PC-3 (cell line): ENCODE data around the gene ARAF. TPM values are rescaled to one million over a fixed set of nuclear protein-coding genes. Genes with fewer than 3 reads are reported as not detected.
A peak's percentile ranks its signal among the peaks of the same experiment; 100 is the strongest.
"Not testable (repeated sequence)": the region's sequence is repeated elsewhere in the genome, so short reads cannot be mapped to it uniquely, and the experiment has no call there.

Experiments
- ATAC-seq: fragments of 200-7000 bp; cut with Tn5 transposase; 2 replicates; pipeline ENCODE4 v1.9.1; 2020; ENCODE audit warnings: mild to moderate bottlenecking, moderate library complexity
- Bru-seq: library from RNA; stranded (reverse); fragments of 400-500 nt; gene quantifications from one replicate; lab custom pipeline; 2021; lab: Mats Ljungman, UMichigan
- BruChase-seq, 2 experiments: library from RNA; stranded (reverse); fragments of 400-500 nt; gene quantifications; one replicate each; lab custom pipeline; 2021; lab: Mats Ljungman, UMichigan
- BruUV-seq: library from RNA; stranded (reverse); fragments of 400-500 nt; replicated peaks from 2 replicates; lab custom pipeline; 2021; lab: Mats Ljungman, UMichigan
- CTCF ChIA-PET: fragments of 300-600 bp; sonication (Branson Sonifier 250); formaldehyde crosslinking; loops from one replicate; lab custom pipeline; 2022; ENCODE audit warnings: antibody characterized with exemption; lab: Charles Lee
- POLR2A ChIA-PET: fragments of 300-600 bp; sonication (Branson Sonifier 250); formaldehyde crosslinking; loops from one replicate; lab custom pipeline; 2022; ENCODE audit warnings: antibody characterized with exemption; ENCODE audit not compliant: unreplicated experiment; lab: Charles Lee
- DNase-seq: peaks from one replicate; pipeline ENCODE4 v3.0.0-alpha.2; 2015
- H2AFZ ChIP-seq: fragments of 300-600 bp; sonication (generic); 2 replicates; pipeline ENCODE4 v1.6.0; 2016; ENCODE audit warnings: antibody characterized with exemption, low read length
- H3F3A ChIP-seq: fragments of 300-600 bp; sonication (generic); one replicate; pipeline ENCODE4 v1.6.0; 2017; ENCODE audit warnings: antibody characterized with exemption, low read length, control low read depth, mild to moderate bottlenecking; ENCODE audit not compliant: unreplicated experiment
- H3K27ac ChIP-seq: fragments of 300-600 bp; sonication (generic); 2 replicates; pipeline ENCODE4 v1.5.1; 2016; ENCODE audit warnings: mild to moderate bottlenecking, low read length
- H3K27me3 ChIP-seq: fragments of 300-600 bp; sonication (generic); 2 replicates; pipeline ENCODE4 v1.6.1; 2016; ENCODE audit warnings: low read length, mixed read lengths
- H3K36me3 ChIP-seq: fragments of 300-600 bp; sonication (generic); 2 replicates; pipeline ENCODE4 v1.6.1; 2016; ENCODE audit warnings: low read depth, mixed run types, low read length, mixed read lengths
- H3K4me1 ChIP-seq: fragments of 300-600 bp; sonication (generic); 2 replicates; pipeline ENCODE4 v1.5.1; 2016; ENCODE audit warnings: low read length; ENCODE audit not compliant: insufficient read depth
- H3K4me2 ChIP-seq: fragments of 300-600 bp; sonication (generic); 2 replicates; pipeline ENCODE4 v1.6.0; 2016; ENCODE audit warnings: low read length
- H3K4me3 ChIP-seq: fragments of 300-600 bp; sonication (generic); 2 replicates; pipeline ENCODE4 v1.5.1; 2016; ENCODE audit warnings: mild to moderate bottlenecking, low read length, mixed read lengths
- H3K79me2 ChIP-seq: fragments of 300-600 bp; sonication (generic); 2 replicates; pipeline ENCODE4 v1.6.1; 2017; ENCODE audit warnings: low read length, mixed read lengths
- H3K9ac ChIP-seq: fragments of 300-600 bp; sonication (generic); 2 replicates; pipeline ENCODE4 v1.6.0; 2016; ENCODE audit warnings: mild to moderate bottlenecking, low read length
- H3K9me2 ChIP-seq: fragments of 300-600 bp; sonication (generic); replicated peaks from 2 replicates; pipeline ENCODE4 v1.6.1; 2016; ENCODE audit warnings: mixed run types, low read length, mixed read lengths
- H3K9me3 ChIP-seq: fragments of 300-600 bp; sonication (generic); 2 replicates; pipeline ENCODE4 v1.6.1; 2016; ENCODE audit warnings: low read length, mixed read lengths
- H4K20me1 ChIP-seq: fragments of 300-600 bp; sonication (generic); 2 replicates; pipeline ENCODE4 v1.6.1; 2016; ENCODE audit warnings: low read length, mixed read lengths
- EZH2 ChIP-seq: fragments of 300-600 bp; sonication (generic); IDR thresholded peaks from one replicate; pipeline ENCODE4 v1.6.1; 2017; ENCODE audit warnings: antibody characterized with exemption, mild to moderate bottlenecking, low read length; ENCODE audit not compliant: unreplicated experiment
- EZH2phosphoT487 ChIP-seq: fragments of 300-600 bp; sonication (generic); IDR thresholded peaks from 2 replicates; pipeline ENCODE4 v1.6.1; 2018; ENCODE audit warnings: mild to moderate bottlenecking, antibody characterized with exemption, low read length, borderline replicate concordance
- intact Hi-C: fragments of 100-400 bp; cut with micrococcal nuclease; formaldehyde crosslinking; loops from 2 replicates; pipeline ENCODE4 v1.9.0; 2023
- long read RNA-seq: library from polyadenylated mRNA; unstranded; transcript quantifications from one replicate; pipeline ENCODE4 v2.0.0, GENCODE V29; 2021; ENCODE audit not compliant: unreplicated experiment
- total RNA-seq: library from RNA; depleted of rRNA; stranded (reverse); fragments of >200 nt; gene quantifications from 2 replicates; pipeline ENCODE4 v1.2.3, GENCODE V29; 2014; rRNA removed
- TF ChIP-seq, protein P1 (sequence below): fragments of 300-600 bp; sonication (generic); conservative IDR thresholded peaks from 2 replicates; pipeline ENCODE4 v1.5.1; 2017; ENCODE audit warnings: antibody characterized with exemption, low read depth, mild to moderate bottlenecking, low read length

ARAF gene
- total RNA-seq: 52.6 and 77.1 TPM in 2 replicates
- Bru-seq, nascent RNA: percentile 87 among the genes with signal in this experiment
- percentile 93 among the genes with signal in this experiment for BruChase-seq, experiment 1, labeled RNA remaining after a 6-hour chase
- percentile 89 among the genes with signal in this experiment for BruChase-seq, experiment 2, labeled RNA remaining after a 2-hour chase
- long read RNA-seq, transcript ARAF-203 (16 exons, 2,458 nt): major isoform, 67 of 147 reads
- long read RNA-seq, transcript ARAF-202 (6 exons, 1,271 nt): minor isoform, 5 of 147 reads
- long read RNA-seq, partial matches to known transcripts: 59 of 147 reads
- long read RNA-seq, other reads (novel, unspliced or antisense): 15 of 147 reads

DNA sequence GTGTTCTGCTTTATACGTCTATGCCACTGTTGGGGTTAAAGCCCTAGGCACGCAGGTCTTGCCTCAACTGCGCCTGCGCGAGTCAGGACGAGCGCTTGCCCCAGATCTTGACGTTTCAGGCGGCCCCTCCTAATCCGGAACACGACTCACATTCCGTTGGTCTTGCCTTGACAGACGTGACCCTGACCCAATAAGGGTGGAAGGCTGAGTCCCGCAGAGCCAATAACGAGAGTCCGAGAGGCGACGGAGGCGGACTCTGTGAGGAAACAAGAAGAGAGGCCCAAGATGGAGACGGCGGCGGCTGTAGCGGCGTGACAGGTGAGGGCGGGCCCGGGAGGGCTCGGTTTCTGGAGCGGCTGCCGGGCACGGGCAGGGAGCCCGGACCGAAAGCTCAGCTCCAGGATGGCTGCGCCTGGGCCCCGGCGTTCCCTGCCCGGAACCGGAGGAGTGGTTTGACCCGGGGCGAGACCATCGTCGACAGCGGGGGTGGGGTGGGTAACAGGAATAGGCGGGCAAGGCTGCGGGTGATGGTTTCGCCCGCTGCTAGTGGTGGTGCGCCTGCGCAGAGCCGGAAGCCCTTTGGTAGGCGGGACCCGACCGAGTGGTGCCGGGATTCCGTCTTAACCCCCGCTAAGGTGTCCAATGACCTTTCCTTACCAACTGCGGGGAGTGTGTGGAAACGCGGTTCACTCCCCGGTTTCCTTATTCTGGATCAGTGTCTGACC lies at the start of gene ARAF:
Gene ARAF, plus strand, starts transcription at position 272 of the 725 bp plus-strand sequence. CDS start 1,763 bp downstream, outside the sequence.
- Histone ChIP-seq H2AFZ (peak within 1 kb of the TSS; percentile 88), H3K36me3 (peaks cover 23% of the 10 kb centered on the region), H3K79me2 (peaks cover 38% of the 10 kb centered on the region), H3K9me2 (no peaks in the 10 kb centered on the region), H3F3A (no peaks in the 10 kb centered on the region), H3K9ac (peak within 1 kb of the TSS; percentile 91), H3K27me3 (no peaks in the 10 kb centered on the region), H3K9me3 (no peaks in the 10 kb centered on the region), H3K27ac (peak within 1 kb of the TSS; percentile 81), H3K4me3 (peak within 1 kb of the TSS; percentile 99), H3K4me2 (peak within 1 kb of the TSS; percentile 99), H3K4me1 (peaks cover 32% of the 10 kb centered on the region), H4K20me1 (no peaks in the 10 kb centered on the region)
- intact Hi-C loops: loop anchor here (2.0 kb wide), 1 partner anchor 90 kb away; the partner anchor contains the start of gene ELK1
- ChIA-PET POLR2A (no interaction called here), CTCF (no interaction called here)
- no TSS peak for BruUV-seq
- TF ChIP-seq EZH2: no peak
- TF ChIP-seq, protein P1, sequence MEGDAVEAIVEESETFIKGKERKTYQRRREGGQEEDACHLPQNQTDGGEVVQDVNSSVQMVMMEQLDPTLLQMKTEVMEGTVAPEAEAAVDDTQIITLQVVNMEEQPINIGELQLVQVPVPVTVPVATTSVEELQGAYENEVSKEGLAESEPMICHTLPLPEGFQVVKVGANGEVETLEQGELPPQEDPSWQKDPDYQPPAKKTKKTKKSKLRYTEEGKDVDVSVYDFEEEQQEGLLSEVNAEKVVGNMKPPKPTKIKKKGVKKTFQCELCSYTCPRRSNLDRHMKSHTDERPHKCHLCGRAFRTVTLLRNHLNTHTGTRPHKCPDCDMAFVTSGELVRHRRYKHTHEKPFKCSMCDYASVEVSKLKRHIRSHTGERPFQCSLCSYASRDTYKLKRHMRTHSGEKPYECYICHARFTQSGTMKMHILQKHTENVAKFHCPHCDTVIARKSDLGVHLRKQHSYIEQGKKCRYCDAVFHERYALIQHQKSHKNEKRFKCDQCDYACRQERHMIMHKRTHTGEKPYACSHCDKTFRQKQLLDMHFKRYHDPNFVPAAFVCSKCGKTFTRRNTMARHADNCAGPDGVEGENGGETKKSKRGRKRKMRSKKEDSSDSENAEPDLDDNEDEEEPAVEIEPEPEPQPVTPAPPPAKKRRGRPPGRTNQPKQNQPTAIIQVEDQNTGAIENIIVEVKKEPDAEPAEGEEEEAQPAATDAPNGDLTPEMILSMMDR: no peak
- TF ChIP-seq EZH2phosphoT487: no peak
- DNase-seq (peak; percentile 99), ATAC-seq (peak; percentile 87)

DNA sequence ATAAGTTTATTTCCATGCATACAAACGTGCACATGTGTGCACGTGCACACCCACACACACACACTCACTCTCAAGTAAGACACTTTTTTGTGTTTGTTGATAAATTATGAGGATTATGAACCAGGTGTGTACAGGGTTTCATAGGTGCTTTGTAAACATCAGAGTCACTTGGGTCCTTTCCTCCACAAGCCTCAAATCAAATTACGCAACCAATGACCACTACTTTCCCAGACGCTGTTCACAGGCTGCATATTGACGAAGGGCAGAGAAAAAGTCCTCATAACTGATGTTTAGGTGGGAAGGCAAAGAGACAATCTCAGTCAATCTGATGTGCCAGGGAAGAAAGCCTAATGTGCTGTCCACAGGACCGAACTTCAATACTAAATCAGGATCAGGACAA lies 48.6 kb upstream of the ARAF start:
- H3K4me2 ChIP-seq: 0 out of 2 replicates have a peak overlapping the region, but pooled peaks have one; percentile 26
- intact Hi-C loops, H3K79me2 ChIP-seq, H3K9me3 ChIP-seq, H3K9me2 ChIP-seq, ATAC-seq, H3K27ac ChIP-seq, H3K9ac ChIP-seq, POLR2A ChIA-PET, H3K36me3 ChIP-seq, DNase-seq, H4K20me1 ChIP-seq, H2AFZ ChIP-seq, CTCF ChIA-PET, H3F3A ChIP-seq, H3K4me3 ChIP-seq, H3K27me3 ChIP-seq: not testable (repeated sequence)
- BruUV-seq: TSS peak; percentile 38
- H3K4me1 ChIP-seq: peaks cover 32% of the 10 kb centered on the region

DNA sequence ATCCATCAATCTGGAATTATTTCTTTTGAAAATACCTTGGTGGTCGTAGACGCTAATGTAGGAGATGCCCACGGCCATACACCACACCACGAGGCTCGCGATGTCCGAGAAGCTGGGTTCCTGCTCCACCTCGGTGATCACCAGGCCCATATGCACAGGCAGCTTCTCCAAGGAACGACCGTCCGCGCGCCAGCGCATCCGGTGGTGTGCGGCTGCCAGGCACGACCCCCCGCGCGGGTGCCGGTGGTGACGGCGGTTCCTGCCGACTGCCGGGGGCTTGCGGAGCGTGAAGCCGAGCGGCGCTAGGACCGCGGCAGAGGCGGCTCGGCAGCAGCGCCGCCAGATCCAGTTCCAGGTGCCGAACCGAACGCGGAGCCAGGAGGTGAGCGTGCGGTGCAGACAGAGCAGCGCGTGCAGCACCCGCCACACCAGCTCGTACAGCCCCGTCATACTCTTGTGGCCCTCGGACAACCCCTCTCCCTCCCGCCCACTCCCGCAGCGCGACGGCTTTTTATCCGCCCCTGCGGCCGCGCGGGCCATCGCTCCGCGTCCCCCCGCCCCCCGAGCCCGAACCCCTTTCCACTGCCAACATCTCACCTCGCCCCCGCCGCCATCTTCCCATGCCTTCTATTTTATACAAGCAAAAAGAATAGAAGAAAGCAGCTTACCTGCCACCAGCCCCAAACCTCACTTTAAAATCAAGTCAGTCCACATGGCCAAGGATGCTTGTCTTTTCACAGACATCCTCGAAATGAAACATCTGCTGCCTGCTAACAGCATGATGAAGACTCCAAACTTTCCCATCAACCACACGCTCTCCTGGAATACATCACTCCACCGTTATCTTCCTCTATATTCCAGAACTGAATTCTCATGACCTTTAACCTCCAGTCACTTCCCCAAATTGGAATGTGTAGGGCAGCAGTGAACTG lies 47.7 kb upstream of the ARAF start:
- H3K9me3 ChIP-seq, H3F3A ChIP-seq, H3K36me3 ChIP-seq, DNase-seq, H3K27ac ChIP-seq, H3K79me2 ChIP-seq, H4K20me1 ChIP-seq, H3K27me3 ChIP-seq, POLR2A ChIA-PET, CTCF ChIA-PET, H3K9me2 ChIP-seq, intact Hi-C loops: not testable (repeated sequence)
- ATAC-seq: peak; percentile 43
- TSS peak; percentile 32 for BruUV-seq
- H3K4me2 ChIP-seq: peak overlapping the region; percentile 74
- peak overlapping the region; percentile 46 for H3K4me3 ChIP-seq
- H3K4me1 ChIP-seq: peaks cover 38% of the 10 kb centered on the region
- peak overlapping the region; percentile 32 for H2AFZ ChIP-seq
- peak overlapping the region; percentile 8 for H3K9ac ChIP-seq
